Measurements from ENCODE around the gene PLXNA4.

PLXNA4 gene

DNA sequence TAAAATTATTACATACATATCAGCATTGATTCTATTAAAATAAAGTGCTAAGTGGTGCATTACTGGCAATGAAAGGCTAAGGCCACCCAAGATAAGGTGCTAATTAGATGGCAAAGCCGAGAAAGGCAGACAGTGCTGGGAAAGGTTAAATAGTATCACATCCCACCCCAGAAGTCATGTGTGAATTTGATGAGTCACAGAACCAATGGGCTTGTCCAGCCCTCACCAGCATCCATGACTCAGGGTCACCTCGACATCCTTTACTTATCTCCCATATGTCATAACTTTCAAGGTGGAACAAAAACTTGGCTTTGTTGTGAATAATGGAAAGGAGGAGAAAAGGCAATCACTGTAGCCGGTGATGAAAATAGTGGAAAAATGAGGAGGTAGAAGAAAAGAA, 459.1 kb downstream of the PLXNA4 start:
- H3K27me3 Mint-ChIP-seq: peaks cover 6% of the 10 kb centered on the region
- H3K27ac Mint-ChIP-seq: no peak overlapping the region
- no peaks in the 10 kb centered on the region for H3K4me1 Mint-ChIP-seq
- no peaks in the 10 kb centered on the region for H3K9me3 Mint-ChIP-seq
- no peak overlapping the region for H3K4me3 Mint-ChIP-seq
- ATAC-seq (no peak), DNase-seq (no peak)

DNA sequence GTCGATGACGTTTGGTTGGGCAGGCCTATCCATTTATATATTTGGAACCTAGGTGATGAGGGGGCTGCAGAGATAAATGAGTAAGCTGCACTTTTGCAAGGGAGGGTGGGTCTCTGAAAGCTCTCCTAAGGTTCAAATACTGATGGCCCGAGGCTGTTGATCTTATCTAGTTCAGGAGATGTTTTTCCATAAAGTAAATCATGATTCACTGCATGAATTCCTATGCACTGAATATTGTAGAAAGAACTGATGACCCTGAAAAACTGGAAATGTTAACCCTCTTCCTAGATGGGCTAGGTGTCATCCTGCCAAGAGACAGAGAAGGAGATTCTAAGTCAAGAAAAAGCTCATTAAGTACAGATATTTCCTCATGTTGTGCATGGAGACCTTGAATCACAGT, 459.9 kb downstream of the PLXNA4 start:
- DNase-seq (no peak), ATAC-seq (no peak)
- H3K27me3 Mint-ChIP-seq: peaks cover 6% of the 10 kb centered on the region
- H3K4me1 Mint-ChIP-seq: no peaks in the 10 kb centered on the region
- no peaks in the 10 kb centered on the region for H3K9me3 Mint-ChIP-seq
- no peak overlapping the region for H3K4me3 Mint-ChIP-seq
- no peak overlapping the region for H3K27ac Mint-ChIP-seq

DNA sequence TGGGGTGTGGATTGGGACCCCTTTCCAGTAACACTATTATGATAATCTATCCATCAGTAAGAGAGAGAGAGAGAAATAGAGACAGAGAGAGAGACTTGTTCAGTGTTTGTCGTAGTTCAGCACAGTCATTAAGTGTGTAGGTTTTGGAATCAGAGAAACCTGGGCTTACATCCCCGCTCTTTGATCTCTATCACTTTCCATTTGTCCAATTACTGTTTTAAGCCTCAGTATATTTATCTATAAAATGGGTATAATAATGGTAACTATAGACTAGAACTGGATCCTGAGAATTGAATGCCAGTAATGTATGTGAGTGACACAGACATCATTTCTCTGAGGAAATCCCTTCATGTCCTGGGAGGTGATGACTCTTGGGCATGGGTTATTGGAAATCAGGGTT, 460.5 kb downstream of the PLXNA4 start:
- ATAC-seq: no peak
- H3K4me1 Mint-ChIP-seq: no peaks in the 10 kb centered on the region
- H3K27me3 Mint-ChIP-seq: peaks cover 6% of the 10 kb centered on the region
- DNase-seq: no peak
- no peak overlapping the region for H3K27ac Mint-ChIP-seq
- H3K4me3 Mint-ChIP-seq: no peak overlapping the region
- no peaks in the 10 kb centered on the region for H3K9me3 Mint-ChIP-seq

DNA sequence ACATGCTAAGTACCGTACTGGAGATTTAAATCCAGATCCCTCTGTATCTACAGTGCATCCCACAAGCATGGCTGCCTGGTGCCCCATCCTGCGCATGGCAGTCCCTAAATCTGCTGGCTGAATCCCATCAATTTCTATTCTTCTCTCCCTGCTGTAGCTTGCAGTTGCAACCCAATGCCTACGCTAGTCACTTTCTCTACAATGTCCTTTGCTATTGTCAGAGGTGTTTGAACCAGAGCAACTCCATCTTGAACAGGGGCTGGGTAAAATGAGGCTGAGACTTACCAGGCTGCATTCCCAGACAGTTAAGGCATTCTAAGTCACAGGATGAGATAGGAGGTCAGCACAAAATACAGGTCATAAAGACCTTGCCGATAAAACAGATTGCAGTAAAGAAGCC, 461.2 kb downstream of the PLXNA4 start:
- peaks cover 4% of the 10 kb centered on the region for H3K27me3 Mint-ChIP-seq
- H3K4me1 Mint-ChIP-seq: no peaks in the 10 kb centered on the region
- H3K27ac Mint-ChIP-seq: no peak overlapping the region

DNA sequence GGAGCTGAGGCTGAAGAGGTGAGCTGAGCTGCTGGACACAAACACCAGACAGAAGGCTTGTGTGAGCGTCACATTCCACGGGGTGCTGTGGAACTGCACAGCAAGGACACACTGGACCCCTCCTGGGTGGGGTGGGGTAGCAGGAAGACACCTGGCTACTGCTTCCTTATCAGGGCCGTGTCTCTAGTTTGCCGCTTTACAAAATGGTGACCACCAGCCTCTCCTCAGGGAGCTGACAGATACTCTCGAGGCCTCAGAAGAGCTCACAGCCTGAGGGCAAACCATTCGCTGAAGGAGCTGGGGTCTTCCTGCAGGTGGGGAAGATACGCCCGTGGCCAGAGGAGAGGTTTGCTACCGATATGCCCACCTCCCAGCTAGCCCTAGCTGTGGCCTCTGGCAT, 461.9 kb downstream of the PLXNA4 start:
- no peak overlapping the region for H3K4me3 Mint-ChIP-seq
- no peaks in the 10 kb centered on the region for H3K4me1 Mint-ChIP-seq
- no peaks in the 10 kb centered on the region for H3K27me3 Mint-ChIP-seq
- no peaks in the 10 kb centered on the region for H3K9me3 Mint-ChIP-seq
- ATAC-seq: no peak
- no peak overlapping the region for H3K27ac Mint-ChIP-seq
- no peak for DNase-seq

More for the DNA sequence above, 461.2 kb downstream of the PLXNA4 start:
- ATAC-seq: no peak
- H3K9me3 Mint-ChIP-seq: no peaks in the 10 kb centered on the region
- no peak for DNase-seq
- no peak overlapping the region for H3K4me3 Mint-ChIP-seq

DNA sequence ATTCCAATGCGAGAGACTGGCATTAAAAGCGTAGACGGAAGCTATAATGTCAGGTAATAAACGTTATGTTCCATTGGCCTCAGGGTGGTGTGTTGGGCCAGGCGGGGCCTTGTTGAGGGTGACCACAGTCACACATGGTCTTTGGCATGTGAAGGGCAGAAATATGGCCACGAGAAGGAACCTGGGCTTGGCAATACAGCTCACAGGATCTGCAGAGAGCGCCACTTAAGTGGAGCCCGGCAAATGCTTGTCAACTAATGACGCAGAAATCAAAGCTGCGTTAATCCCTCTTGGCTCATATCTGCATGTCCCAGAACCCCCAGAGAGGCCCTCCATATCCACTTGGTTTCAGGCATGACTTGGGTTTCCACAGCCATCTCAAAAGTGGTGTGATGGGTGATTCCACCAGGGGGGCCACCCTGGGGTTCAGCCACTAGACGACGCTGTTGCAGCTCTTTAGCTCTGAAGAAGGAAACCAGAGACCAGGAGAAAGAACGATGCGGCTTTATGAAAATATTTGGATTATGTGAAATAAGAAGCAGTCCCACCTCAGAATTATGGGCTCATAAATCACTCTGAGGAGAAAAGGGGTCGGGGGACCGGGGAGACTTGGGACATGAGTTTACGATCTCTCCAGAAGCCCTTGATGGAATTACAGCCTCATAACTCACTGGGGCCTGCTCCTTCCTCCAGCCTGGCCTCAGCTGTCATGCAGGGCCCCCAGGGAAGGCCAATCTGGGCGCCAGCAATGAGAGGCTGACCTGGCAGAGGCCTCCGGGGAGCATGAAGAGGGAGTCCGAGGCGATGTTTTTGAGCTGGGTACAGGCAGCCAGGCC, 462.5 kb downstream of the PLXNA4 start:
- H3K27me3 Mint-ChIP-seq: no peaks in the 10 kb centered on the region
- no peak overlapping the region for H3K27ac Mint-ChIP-seq
- H3K9me3 Mint-ChIP-seq: no peaks in the 10 kb centered on the region
- H3K4me1 Mint-ChIP-seq: no peaks in the 10 kb centered on the region
- H3K4me3 Mint-ChIP-seq: no peak overlapping the region
- DNase-seq (no peak), ATAC-seq (no peak)

DNA sequence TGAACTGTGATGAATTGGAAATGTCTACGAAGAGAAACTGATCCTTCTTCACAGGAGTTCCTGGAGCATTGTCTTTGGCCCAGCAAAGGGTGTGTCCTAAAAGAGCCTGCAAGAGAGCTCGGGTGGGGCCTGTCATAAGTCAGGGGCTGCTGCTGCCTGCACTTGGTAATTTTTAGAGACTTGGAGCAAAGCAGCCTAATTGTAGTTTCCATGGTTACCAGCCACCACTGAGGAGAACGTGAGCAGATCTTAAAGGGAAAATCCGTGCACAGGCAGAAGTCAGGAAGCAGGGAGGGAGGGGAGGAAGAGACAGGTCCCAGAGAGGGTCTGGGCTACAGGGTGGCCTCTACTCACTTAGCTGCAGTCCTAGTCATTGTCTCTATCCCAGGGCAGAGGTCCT, 463.6 kb downstream of the PLXNA4 start:
- Mint-ChIP-seq H3K4me1 (no peaks in the 10 kb centered on the region), H3K27me3 (no peaks in the 10 kb centered on the region), H3K9me3 (no peaks in the 10 kb centered on the region), H3K4me3 (no peak overlapping the region), H3K27ac (no peak overlapping the region)
- no peak for ATAC-seq
- no peak for DNase-seq

DNA sequence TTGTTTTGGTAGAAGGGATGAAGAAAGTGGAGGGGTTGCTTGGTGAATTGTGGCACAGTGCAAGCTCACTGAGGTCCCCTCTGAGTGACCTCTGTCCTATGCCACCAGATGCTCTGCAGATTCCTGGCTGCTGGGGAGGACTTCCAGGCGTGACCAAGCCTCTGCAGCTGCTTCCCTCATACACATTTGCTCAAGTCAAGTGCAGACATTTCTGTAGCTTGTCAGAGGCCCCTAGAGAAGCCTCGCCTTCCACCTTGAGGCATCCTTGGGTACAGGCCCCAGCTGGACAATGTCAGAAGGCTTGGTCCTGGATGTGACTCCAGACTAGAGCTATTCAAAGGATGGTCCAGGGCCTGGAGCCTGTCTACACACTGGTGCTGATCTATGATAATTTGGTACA, 464.2 kb downstream of the PLXNA4 start:
- Mint-ChIP-seq H3K27ac (no peak overlapping the region), H3K4me3 (no peak overlapping the region), H3K27me3 (no peaks in the 10 kb centered on the region), H3K9me3 (no peaks in the 10 kb centered on the region), H3K4me1 (no peaks in the 10 kb centered on the region)
- DNase-seq (no peak), ATAC-seq (no peak)

DNA sequence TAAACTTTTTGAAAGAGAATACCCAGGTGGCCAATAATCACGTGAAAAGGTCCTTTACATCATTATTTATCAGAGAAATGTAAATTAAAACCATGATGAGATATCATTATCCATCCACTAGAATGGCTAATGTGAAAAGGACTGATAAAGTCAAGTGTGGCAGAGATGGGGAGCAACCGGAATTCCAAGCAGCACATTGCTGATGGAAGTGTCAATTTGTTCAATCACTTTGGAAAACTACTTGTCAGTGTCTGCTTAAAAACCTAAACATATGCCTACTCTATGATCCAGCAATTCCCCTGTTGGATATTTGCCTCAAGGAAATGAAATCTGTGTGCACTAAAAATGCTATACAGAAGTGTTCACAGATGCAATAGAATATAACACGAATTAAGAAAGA, 465.6 kb downstream of the PLXNA4 start:
- Mint-ChIP-seq H3K4me3 (no peak overlapping the region), H3K27ac (no peak overlapping the region), H3K9me3 (no peaks in the 10 kb centered on the region), H3K4me1 (no peaks in the 10 kb centered on the region), H3K27me3 (peaks cover 9% of the 10 kb centered on the region)
- no peak for ATAC-seq
- DNase-seq: no peak

DNA sequence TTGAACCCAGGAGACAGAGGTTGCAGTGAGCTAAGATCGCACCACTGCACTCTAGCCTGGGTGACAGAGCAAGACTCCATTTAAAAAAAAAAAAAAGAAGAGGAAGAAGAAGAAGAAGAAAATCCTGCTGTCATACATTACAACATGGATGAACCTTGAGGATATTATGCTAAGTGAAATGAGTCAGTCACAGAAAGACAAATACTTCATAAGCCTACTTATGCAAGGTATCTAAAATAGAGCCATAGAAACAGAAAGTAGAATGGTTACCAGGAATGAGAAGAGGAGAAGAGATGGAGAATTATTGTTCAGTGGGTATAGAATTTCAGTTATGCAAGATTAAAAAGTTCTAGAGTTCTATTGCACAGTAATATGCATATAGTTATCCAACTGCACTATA, 466.5 kb downstream of the PLXNA4 start:
- peaks cover 9% of the 10 kb centered on the region for H3K27me3 Mint-ChIP-seq
- H3K9me3 Mint-ChIP-seq: no peaks in the 10 kb centered on the region
- ATAC-seq (no peak), DNase-seq (no peak)
- H3K4me1 Mint-ChIP-seq: no peaks in the 10 kb centered on the region
- no peak overlapping the region for H3K4me3 Mint-ChIP-seq
- H3K27ac Mint-ChIP-seq: no peak overlapping the region

DNA sequence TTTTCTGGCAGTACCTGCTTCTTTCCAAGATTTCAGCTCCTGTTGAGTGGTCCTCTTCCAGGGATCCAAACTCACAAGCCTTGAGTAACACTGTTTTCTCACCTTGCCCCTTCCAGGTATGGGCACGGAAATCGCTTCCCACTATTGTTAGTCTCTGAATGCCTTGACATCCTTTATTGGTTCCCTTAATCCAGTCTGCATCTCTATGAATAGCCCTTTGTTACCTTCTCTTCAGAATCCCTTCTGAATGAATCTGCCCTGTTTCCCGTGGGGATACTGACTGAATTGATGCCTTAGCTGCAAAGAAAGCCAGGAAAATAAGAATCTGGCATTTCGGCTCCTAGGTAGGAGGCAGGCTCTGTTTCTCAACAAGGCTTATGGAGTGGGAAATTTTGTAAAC, 467.7 kb downstream of the PLXNA4 start:
- peaks cover 9% of the 10 kb centered on the region for H3K27me3 Mint-ChIP-seq
- no peaks in the 10 kb centered on the region for H3K9me3 Mint-ChIP-seq
- H3K27ac Mint-ChIP-seq: no peak overlapping the region
- no peaks in the 10 kb centered on the region for H3K4me1 Mint-ChIP-seq
- H3K4me3 Mint-ChIP-seq: no peak overlapping the region
- DNase-seq (no peak), ATAC-seq (no peak)

DNA sequence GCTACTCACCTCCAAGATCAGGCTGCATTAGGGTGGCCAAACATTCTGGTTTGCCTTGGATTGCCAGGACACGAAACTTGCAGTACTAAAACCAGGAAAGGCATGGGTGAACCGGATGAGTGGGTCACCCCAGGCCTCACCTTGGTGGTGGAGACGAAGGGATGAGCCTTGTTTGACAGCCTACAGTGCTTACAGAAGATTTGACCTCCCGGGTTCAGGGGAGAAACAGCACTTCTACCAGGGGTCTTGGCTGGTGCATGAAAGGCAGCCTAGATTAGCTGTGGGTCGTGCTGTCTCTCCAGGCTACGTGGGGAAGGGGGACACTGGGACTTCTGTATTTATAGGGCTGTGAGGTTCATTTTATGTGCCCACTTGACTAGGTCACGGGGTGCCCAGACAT, 469.8 kb downstream of the PLXNA4 start:
- ATAC-seq (no peak), DNase-seq (no peak)
- no peak overlapping the region for H3K27ac Mint-ChIP-seq
- H3K4me3 Mint-ChIP-seq: no peak overlapping the region
- peaks cover 16% of the 10 kb centered on the region for H3K27me3 Mint-ChIP-seq
- H3K9me3 Mint-ChIP-seq: no peaks in the 10 kb centered on the region
- H3K4me1 Mint-ChIP-seq: no peaks in the 10 kb centered on the region

DNA sequence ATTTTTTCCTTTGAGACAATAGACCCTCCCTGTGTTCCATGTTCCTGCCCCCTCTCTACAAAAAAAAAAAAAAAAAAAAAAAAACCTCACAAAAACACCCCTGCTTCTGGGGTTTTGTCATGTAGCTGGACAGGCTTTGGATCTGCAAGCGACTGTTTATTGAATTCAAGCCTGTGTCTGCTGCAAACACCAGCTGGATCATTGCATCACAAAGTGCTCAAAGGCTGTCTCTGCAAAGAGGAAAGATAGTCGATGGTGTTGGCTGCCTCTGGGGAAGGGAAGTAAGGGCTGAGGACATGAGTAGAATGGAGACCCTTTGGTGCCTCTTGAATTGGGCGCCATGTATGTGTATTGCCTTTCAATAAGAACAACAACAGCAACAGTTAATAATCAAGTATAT, 471.2 kb downstream of the PLXNA4 start:
- DNase-seq (no peak), ATAC-seq (no peak)
- peaks cover 18% of the 10 kb centered on the region for H3K27me3 Mint-ChIP-seq
- H3K9me3 Mint-ChIP-seq: no peaks in the 10 kb centered on the region
- no peak overlapping the region for H3K4me3 Mint-ChIP-seq
- H3K27ac Mint-ChIP-seq: no peak overlapping the region
- no peaks in the 10 kb centered on the region for H3K4me1 Mint-ChIP-seq

DNA sequence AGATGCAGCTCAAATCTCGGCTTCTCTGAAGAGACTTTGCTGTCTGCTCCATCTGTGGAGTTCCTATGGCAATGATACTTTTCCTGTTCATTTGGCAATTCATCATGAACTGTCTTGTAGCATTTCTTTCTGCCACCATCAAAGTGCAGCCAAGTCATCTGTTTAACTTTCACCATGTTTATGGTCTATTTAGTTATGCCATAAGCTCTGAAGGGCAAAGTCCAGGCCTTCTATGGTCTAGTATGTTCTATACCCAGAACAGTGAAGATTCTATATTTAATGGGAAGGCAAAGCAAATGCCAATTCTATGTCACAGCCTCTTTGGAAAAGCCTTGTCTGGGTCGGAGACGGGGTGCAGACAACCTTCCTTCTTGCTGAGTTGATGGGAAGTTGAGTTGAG, 472.6 kb downstream of the PLXNA4 start:
- Mint-ChIP-seq H3K4me1 (no peaks in the 10 kb centered on the region), H3K27me3 (peaks cover 18% of the 10 kb centered on the region), H3K4me3 (no peak overlapping the region), H3K27ac (no peak overlapping the region), H3K9me3 (no peaks in the 10 kb centered on the region)
- DNase-seq: no peak
- no peak for ATAC-seq

DNA sequence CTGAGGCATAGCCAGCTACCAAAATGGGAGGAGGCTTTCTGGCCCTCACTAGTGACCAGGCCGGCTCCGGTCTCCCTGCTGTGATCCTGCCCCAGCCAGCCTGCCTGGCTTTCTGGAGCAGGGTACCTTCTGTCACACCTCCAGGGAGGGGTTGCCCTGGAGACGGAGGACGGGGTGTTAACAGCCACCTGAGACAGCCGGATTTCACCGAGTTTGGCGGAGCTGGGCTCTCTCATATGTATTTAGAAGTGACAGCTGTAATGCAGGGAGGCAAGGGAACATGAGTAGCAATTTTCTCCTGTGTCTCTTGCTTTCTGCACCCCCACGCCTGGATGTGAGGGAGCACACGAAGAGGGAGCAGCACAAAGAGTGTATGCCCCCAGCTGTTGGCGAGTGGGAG, 473.3 kb downstream of the PLXNA4 start:
- H3K27me3 Mint-ChIP-seq: peaks cover 18% of the 10 kb centered on the region
- H3K27ac Mint-ChIP-seq: no peak overlapping the region
- ATAC-seq (no peak), DNase-seq (no peak)
- H3K9me3 Mint-ChIP-seq: no peaks in the 10 kb centered on the region
- no peak overlapping the region for H3K4me3 Mint-ChIP-seq
- H3K4me1 Mint-ChIP-seq: no peaks in the 10 kb centered on the region

DNA sequence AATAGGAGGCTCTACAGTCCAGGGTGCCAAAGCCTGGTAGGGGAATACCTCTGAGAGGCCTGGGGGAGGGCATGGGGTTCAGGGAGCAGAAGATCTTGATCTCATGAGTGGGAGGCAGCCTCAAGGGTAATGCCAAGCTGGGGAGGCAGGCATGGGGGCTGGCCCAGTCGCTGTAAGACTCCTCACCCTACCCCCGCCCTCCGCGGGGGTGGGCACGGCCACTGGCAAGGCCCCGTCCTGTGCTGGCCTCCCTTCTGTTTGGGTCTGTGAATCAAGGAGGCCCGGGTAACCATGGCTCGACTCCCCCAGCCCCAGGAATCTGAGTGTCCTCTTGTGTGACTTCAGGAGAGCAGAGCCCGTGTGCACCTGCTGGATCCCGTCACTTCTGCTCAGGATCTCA, 473.9 kb downstream of the PLXNA4 start:
- no peak overlapping the region for H3K27ac Mint-ChIP-seq
- H3K27me3 Mint-ChIP-seq: peaks cover 18% of the 10 kb centered on the region
- H3K9me3 Mint-ChIP-seq: no peaks in the 10 kb centered on the region
- H3K4me1 Mint-ChIP-seq: no peaks in the 10 kb centered on the region
- DNase-seq (no peak), ATAC-seq (peak; percentile 45)
- no peak overlapping the region for H3K4me3 Mint-ChIP-seq

DNA sequence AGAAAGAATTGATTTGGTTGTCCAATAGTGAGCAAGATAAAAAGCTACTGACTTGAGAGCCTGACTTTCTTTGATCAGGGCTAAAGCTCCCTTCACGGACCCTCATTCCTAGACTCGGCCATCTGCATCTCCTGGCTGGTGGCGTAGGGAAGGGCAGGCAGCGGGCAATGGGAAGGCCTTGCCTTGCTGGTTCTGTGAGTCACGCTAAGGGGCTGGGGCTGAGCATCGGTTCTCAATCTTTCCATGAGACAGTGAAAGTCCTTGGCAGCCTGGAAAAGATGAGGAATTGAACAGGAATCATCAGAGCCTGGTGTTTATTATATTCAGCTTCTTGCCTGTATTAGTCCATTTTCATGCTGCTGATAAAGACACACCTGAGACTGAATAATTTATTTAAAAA, 475.3 kb downstream of the PLXNA4 start:
- H3K9me3 Mint-ChIP-seq: no peaks in the 10 kb centered on the region
- DNase-seq (no peak), ATAC-seq (no peak)
- H3K4me3 Mint-ChIP-seq: no peak overlapping the region
- H3K27ac Mint-ChIP-seq: no peak overlapping the region
- H3K4me1 Mint-ChIP-seq: no peaks in the 10 kb centered on the region
- peaks cover 9% of the 10 kb centered on the region for H3K27me3 Mint-ChIP-seq

All from stimulated activated naive CD8-positive, alpha-beta T cell treated with anti-CD3 and anti-CD28 coated beads, Interleukin-15, amount 100 ng/mL, for 72 hours (primary cell).